Right atrium auricular region (tissue), 2 donors: ENCODE results near the gene XPO4. TPM values are rescaled to one million over a fixed set of nuclear protein-coding genes. Genes with fewer than 3 reads are reported as not detected.

Source experiments
- DNase-seq: peaks from one replicate; pipeline ENCODE4 v3.0.0-alpha.2; 2019; ENCODE audit warnings: low spot score
- H3K27ac ChIP-seq, 2 donors: fragments of 200-600 bp; sonication (generic); 1 replicate in 1 of 2; 2 replicates in 1 of 2; pipeline ENCODE4 v1.5.1; 2016 to 2019
- H3K27me3 ChIP-seq, 2 donors: fragments of 200-600 bp; sonication (generic); one replicate each; pipeline versions ENCODE4 v1.5.1 to v1.6.0; 2017 to 2019
- H3K36me3 ChIP-seq: fragments of 200-600 bp; sonication (generic); one replicate; pipeline ENCODE4 v1.5.1; 2016
- H3K4me1 ChIP-seq, 2 donors: fragments of 200-600 bp; sonication (generic); one replicate each; pipeline versions ENCODE4 v1.5.1 to v1.6.0; 2017 to 2019
- H3K4me3 ChIP-seq, 2 donors: fragments of 200-600 bp; sonication (generic); 1 replicate in 1 of 2; 2 replicates in 1 of 2; pipeline ENCODE4 v1.5.1; 2017 to 2019; ENCODE audit warnings: mild to moderate bottlenecking in 1 of 2, moderate library complexity in 1 of 2
- H3K9me3 ChIP-seq, 2 donors: fragments of 200-600 bp; sonication (generic); one replicate each; pipeline ENCODE4 v1.5.1; 2019
- CTCF ChIP-seq, 2 donors: fragments of 200-600 bp; sonication (generic); IDR thresholded peaks; one replicate each; pipeline ENCODE4 v1.5.1; 2019; ENCODE audit warnings: antibody characterized with exemption in 2 of 2
- total RNA-seq, 2 donors: library from RNA; depleted of rRNA; stranded (reverse); fragments of >200 nt; gene quantifications; one replicate each; pipeline ENCODE4 v1.1.0, GENCODE V29; 2016

Gene XPO4
- total RNA-seq, 2 donors from 2014 or later: 9.7 to 10.6 TPM

- TF ChIP-seq CTCF (IDR thresholded peaks at IDR 0.05): no peak
- Histone ChIP-seq H3K4me3 (no peak overlapping the region), H3K27me3 (no peaks in the 10 kb centered on the region), H3K4me1 (peaks cover 0 to 24% of the 10 kb centered on the region in 2 donors), H3K27ac (peak overlapping the region; percentile 59 to 78), H3K9me3 (no peaks in the 10 kb centered on the region), H3K36me3 (peaks cover 5% of the 10 kb centered on the region)
- peak; percentile 94 for DNase-seq
These were observed 88.2 kb downstream of the XPO4 start for GRCh38 chr13:20814224-20814910.

- H3K36me3 ChIP-seq: peaks cover 19% of the 10 kb centered on the region
- H3K4me3 ChIP-seq: no peak overlapping the region
- H3K9me3 ChIP-seq: no peaks in the 10 kb centered on the region
- no peak for DNase-seq
- TF ChIP-seq CTCF (IDR thresholded peaks at IDR 0.05): no peak
- no peaks in the 10 kb centered on the region for H3K27me3 ChIP-seq
- H3K27ac ChIP-seq: no peak overlapping the region
- peaks cover 0 to 24% of the 10 kb centered on the region in 2 donors for H3K4me1 ChIP-seq
These were observed 89.7 kb downstream of the XPO4 start for GRCh38 chr13:20812890-20813289.

GRCh38 chr13:20810808-20811207 is 91.7 kb downstream of the XPO4 start:
- Histone ChIP-seq H3K27me3 (no peaks in the 10 kb centered on the region), H3K36me3 (peaks cover 32% of the 10 kb centered on the region), H3K4me1 (peaks cover 0 to 24% of the 10 kb centered on the region in 2 donors), H3K9me3 (no peaks in the 10 kb centered on the region), H3K27ac (no peak overlapping the region), H3K4me3 (no peak overlapping the region)
- no peak for TF ChIP-seq CTCF (IDR thresholded peaks at IDR 0.05)
- DNase-seq: no peak

- Histone ChIP-seq H3K27ac (no peak overlapping the region), H3K27me3 (no peaks in the 10 kb centered on the region), H3K36me3 (peaks cover 32% of the 10 kb centered on the region), H3K4me3 (no peak overlapping the region), H3K4me1 (peaks cover 0 to 10% of the 10 kb centered on the region in 2 donors), H3K9me3 (no peaks in the 10 kb centered on the region)
- DNase-seq: no peak
- no peak for TF ChIP-seq CTCF (IDR thresholded peaks at IDR 0.05)
These were observed 93.7 kb downstream of the XPO4 start for GRCh38 chr13:20808874-20809273.

- no peak for TF ChIP-seq CTCF (IDR thresholded peaks at IDR 0.05)
- no peaks in the 10 kb centered on the region for H3K9me3 ChIP-seq
- H3K4me3 ChIP-seq: no peak overlapping the region
- DNase-seq: no peak
- H3K4me1 ChIP-seq: no peaks in the 10 kb centered on the region
- no peaks in the 10 kb centered on the region for H3K27me3 ChIP-seq
- no peak overlapping the region for H3K27ac ChIP-seq
- H3K36me3 ChIP-seq: peaks cover 17% of the 10 kb centered on the region
These were observed 99.2 kb downstream of the XPO4 start for GRCh38 chr13:20803180-20803965.
